GM03348 (cell line): ENCODE results near the gene A2M.

ENCODE experiments used
- DNase-seq: peaks from one replicate; pipeline ENCODE4 v3.0.0; 2012; ENCODE audit warnings: low spot score

Gene A2M

GRCh38 chr12:9098463-9099026, 17.2 kb downstream of the A2M start:
- DNase-seq, result no peak

- DNase-seq, result no peak
Measured at GRCh38 chr12:9098115-9098452, 17.6 kb downstream of the A2M start.

- DNase-seq, result no peak
Measured at GRCh38 chr12:9096563-9097176, 19.0 kb downstream of the A2M start.

- DNase-seq, result no peak
Measured at GRCh38 chr12:9095322-9095721, 20.4 kb downstream of the A2M start.

GRCh38 chr12:9094512-9095206, 21.1 kb downstream of the A2M start:
- no peak for DNase-seq

- no peak for DNase-seq
Measured at GRCh38 chr12:9091891-9092598, 23.7 kb downstream of the A2M start.

- DNase-seq, result no peak
Measured at GRCh38 chr12:9090220-9090619, 25.5 kb downstream of the A2M start.

- DNase-seq, result no peak
Measured at GRCh38 chr12:9087087-9087835, 28.5 kb downstream of the A2M start.

- no peak for DNase-seq
Measured at GRCh38 chr12:9086087-9086486, 29.6 kb downstream of the A2M start.

- no peak for DNase-seq
Measured at GRCh38 chr12:9084417-9084816, 31.3 kb downstream of the A2M start.

- no peak for DNase-seq
Measured at GRCh38 chr12:9083793-9084192, 31.9 kb downstream of the A2M start.

- DNase-seq, result no peak
Measured at GRCh38 chr12:9081667-9082427, 33.9 kb downstream of the A2M start.

GRCh38 chr12:9079883-9080675, 35.6 kb downstream of the A2M start:
- no peak for DNase-seq

- DNase-seq, result no peak
Measured at GRCh38 chr12:9079082-9079481, 36.6 kb downstream of the A2M start.

- DNase-seq, result no peak
Measured at GRCh38 chr12:9077152-9078031, 38.3 kb downstream of the A2M start.

- DNase-seq, result no peak
Measured at GRCh38 chr12:9076733-9077132, 39.0 kb downstream of the A2M start.

GRCh38 chr12:9075138-9075535, 40.6 kb downstream of the A2M start:
- DNase-seq, result no peak

GRCh38 chr12:9074484-9075137, 41.1 kb downstream of the A2M start:
- DNase-seq, result no peak

- no peak for DNase-seq
Measured at GRCh38 chr12:9073076-9073475, 42.6 kb downstream of the A2M start.
